Glutamatergic neuron (in vitro differentiated cells): ENCODE data around the gene RGMB. TPM values are rescaled to one million over a fixed set of nuclear protein-coding genes. Genes with fewer than 3 reads are reported as not detected.
A peak's percentile ranks its signal among the peaks of the same experiment; 100 is the strongest.

ENCODE experiments used
- DNase-seq: peaks from one replicate; pipeline ENCODE4 v3.0.0; 2022
- H3K27ac Mint-ChIP-seq: one replicate; pipeline ENCODE4 v1.8.0; 2020; ENCODE audit warnings: mild to moderate bottlenecking, mixed read lengths, inconsistent platforms; ENCODE audit not compliant: unreplicated experiment
- H3K27me3 Mint-ChIP-seq: one replicate; pipeline ENCODE4 v1.8.0; 2020; ENCODE audit warnings: mild to moderate bottlenecking, moderate library complexity, mixed read lengths, inconsistent platforms; ENCODE audit not compliant: unreplicated experiment
- H3K36me3 Mint-ChIP-seq: one replicate; pipeline ENCODE4 v1.8.0; 2020; ENCODE audit warnings: mild to moderate bottlenecking, mixed read lengths, inconsistent platforms; ENCODE audit not compliant: unreplicated experiment
- H3K4me1 Mint-ChIP-seq: one replicate; pipeline ENCODE4 v1.8.0; 2020; ENCODE audit warnings: mild to moderate bottlenecking, low read depth, mixed read lengths, inconsistent platforms; ENCODE audit not compliant: unreplicated experiment
- H3K4me3 Mint-ChIP-seq: one replicate; pipeline ENCODE4 v1.8.0; 2020; ENCODE audit warnings: mild to moderate bottlenecking, mixed read lengths, inconsistent platforms; ENCODE audit not compliant: unreplicated experiment
- H3K9me3 Mint-ChIP-seq: one replicate; pipeline ENCODE4 v1.8.0; 2020; ENCODE audit warnings: mild to moderate bottlenecking, moderate library complexity, mixed read lengths, inconsistent platforms; ENCODE audit not compliant: unreplicated experiment
- CTCF ChIP-seq: fragments of 200-600 bp; sonication (generic); IDR thresholded peaks from one replicate; pipeline ENCODE4 v1.5.0; 2021; ENCODE audit not compliant: partially characterized antibody, unreplicated experiment
- total RNA-seq: library from RNA; stranded (reverse); fragmentation: NEBNext Ultra II Directional; extraction: Animal tissue kit (Norgen Biotek cat#: 25700); gene quantifications from one replicate; pipeline ENCODE4 v1.2.1, GENCODE V29; 2021; ENCODE audit not compliant: unreplicated experiment

RGMB gene
- total RNA-seq, 1 donor from 2014 or later: 95.9 TPM

GRCh38 chr5:98770209-98770910 lies 3.1 kb upstream of the RGMB start:
- H3K27me3 Mint-ChIP-seq: peaks cover 25% of the 10 kb centered on the region
- H3K4me3 Mint-ChIP-seq: peak overlapping the region; percentile 98
- H3K9me3 Mint-ChIP-seq: peaks cover 38% of the 10 kb centered on the region
- H3K36me3 Mint-ChIP-seq: no peaks in the 10 kb centered on the region
- peak overlapping the region; percentile 96 for H3K27ac Mint-ChIP-seq
- peaks cover 16% of the 10 kb centered on the region for H3K4me1 Mint-ChIP-seq
- TF ChIP-seq CTCF: no peak
- peak; percentile 40 for DNase-seq

GRCh38 chr5:98770911-98771322 lies 2.5 kb upstream of the RGMB start:
- Mint-ChIP-seq H3K4me1 (peaks cover 20% of the 10 kb centered on the region), H3K36me3 (no peaks in the 10 kb centered on the region), H3K27me3 (peaks cover 25% of the 10 kb centered on the region), H3K4me3 (peak overlapping the region; percentile 98), H3K9me3 (peaks cover 38% of the 10 kb centered on the region), H3K27ac (peak overlapping the region; percentile 96)
- TF ChIP-seq CTCF: no peak
- no peak for DNase-seq

GRCh38 chr5:98771382-98772109 lies 1.9 kb upstream of the RGMB start:
- Mint-ChIP-seq H3K27ac (peak overlapping the region; percentile 96), H3K9me3 (peaks cover 38% of the 10 kb centered on the region), H3K4me3 (peak overlapping the region; percentile 98), H3K27me3 (peaks cover 25% of the 10 kb centered on the region), H3K36me3 (no peaks in the 10 kb centered on the region), H3K4me1 (peaks cover 26% of the 10 kb centered on the region)
- DNase-seq: peak; percentile 45
- peak; percentile 81 for TF ChIP-seq CTCF

GRCh38 chr5:98772415-98773213 lies 849 bp upstream of the RGMB start:
- DNase-seq: peak; percentile 65
- Mint-ChIP-seq H3K9me3 (peaks cover 35% of the 10 kb centered on the region), H3K4me1 (peaks cover 29% of the 10 kb centered on the region), H3K27me3 (peaks cover 25% of the 10 kb centered on the region), H3K36me3 (no peaks in the 10 kb centered on the region), H3K27ac (peak overlapping the region; percentile 93), H3K4me3 (peak overlapping the region; percentile 98)
- TF ChIP-seq CTCF: no peak

GRCh38 chr5:98773214-98773463 lies 324 bp upstream of the RGMB start:
- Mint-ChIP-seq H3K9me3 (peaks cover 30% of the 10 kb centered on the region), H3K4me1 (peaks cover 29% of the 10 kb centered on the region), H3K27ac (peak overlapping the region; percentile 93), H3K4me3 (peak overlapping the region; percentile 98), H3K36me3 (no peaks in the 10 kb centered on the region), H3K27me3 (peaks cover 25% of the 10 kb centered on the region)
- TF ChIP-seq CTCF: no peak
- no peak for DNase-seq
